GM12878 (cell line): Measurements from ENCODE around the gene ARPC5L.

ENCODE experiments used
- CBX5 ChIP-seq: sonication (generic); IDR thresholded peaks from 2 replicates; pipeline ENCODE4 v1.6.1; 2016; ENCODE audit warnings: low read depth, moderate library complexity, mild to moderate bottlenecking, inconsistent platforms
- CTCF ChIP-seq, 3 experiments: IDR thresholded peaks in 2 of 3; conservative IDR thresholded peaks in 1 of 3; 2 replicates each; pipeline ENCODE4 v1.5.1; 2011; ENCODE audit warnings: low read depth in 3 of 3, low read length in 3 of 3, mild to moderate bottlenecking in 3 of 3, control low read depth in 2 of 3, moderate library complexity in 2 of 3, inconsistent platforms in 1 of 3, mixed read lengths in 1 of 3; ENCODE audit not compliant: control insufficient read depth in 2 of 3, insufficient read depth in 1 of 3; ENCODE audit errors: extremely low read depth in 1 of 3
- ESRRA ChIP-seq: IDR thresholded peaks from 2 replicates; pipeline ENCODE4 v1.6.1; 2012; ENCODE audit warnings: mild to moderate bottlenecking, low read length, improper control_type of control experiment
- SMARCA5 ChIP-seq: fragments of 450-650 bp; IDR thresholded peaks from 2 replicates; pipeline ENCODE4 v1.6.1; 2017; ENCODE audit warnings: mild to moderate bottlenecking
- SMC3 ChIP-seq: IDR thresholded peaks from 2 replicates; pipeline ENCODE4 v1.6.1; 2011; ENCODE audit warnings: low read length, improper control_type of control experiment, borderline replicate concordance
- TF ChIP-seq, protein P1 (sequence below): IDR thresholded peaks from 2 replicates; pipeline ENCODE4 v1.6.1; 2012; ENCODE audit warnings: mild to moderate bottlenecking, low read depth, low read length

DNA sequence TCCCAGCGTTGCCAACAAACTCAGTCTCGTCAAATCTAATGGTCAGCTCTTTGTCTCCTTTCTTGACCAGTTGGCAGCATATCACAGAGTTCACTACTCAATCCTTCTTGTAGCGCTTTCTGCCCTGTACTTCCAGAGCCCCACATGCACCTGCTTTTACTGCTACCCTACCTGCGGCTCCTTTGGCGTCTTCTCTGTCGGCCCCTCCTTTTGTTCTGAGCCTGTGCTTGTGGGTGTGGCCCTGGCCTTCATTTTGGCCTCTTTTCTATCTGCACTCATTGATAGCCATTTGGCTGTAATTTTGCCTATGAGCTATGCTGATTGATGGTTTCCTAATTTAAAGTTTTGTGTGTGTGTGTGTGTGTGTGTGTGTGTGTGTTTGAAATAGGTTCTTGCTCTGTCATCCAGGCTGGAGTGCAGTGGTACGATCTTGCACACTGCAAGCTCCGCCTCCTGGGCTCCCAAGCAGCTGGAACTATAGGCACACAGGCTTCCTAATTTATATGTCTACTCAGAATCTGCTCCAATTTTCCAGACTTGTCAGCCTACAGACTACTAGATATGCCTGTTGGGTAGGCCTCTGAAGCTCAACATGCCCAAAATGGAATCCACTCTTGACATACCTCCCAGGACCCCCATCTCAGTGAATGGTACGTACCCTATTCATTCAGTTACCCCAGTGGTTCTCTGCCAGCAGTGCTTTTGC is 32.3 kb downstream of the ARPC5L start:
- TF ChIP-seq, protein P1, sequence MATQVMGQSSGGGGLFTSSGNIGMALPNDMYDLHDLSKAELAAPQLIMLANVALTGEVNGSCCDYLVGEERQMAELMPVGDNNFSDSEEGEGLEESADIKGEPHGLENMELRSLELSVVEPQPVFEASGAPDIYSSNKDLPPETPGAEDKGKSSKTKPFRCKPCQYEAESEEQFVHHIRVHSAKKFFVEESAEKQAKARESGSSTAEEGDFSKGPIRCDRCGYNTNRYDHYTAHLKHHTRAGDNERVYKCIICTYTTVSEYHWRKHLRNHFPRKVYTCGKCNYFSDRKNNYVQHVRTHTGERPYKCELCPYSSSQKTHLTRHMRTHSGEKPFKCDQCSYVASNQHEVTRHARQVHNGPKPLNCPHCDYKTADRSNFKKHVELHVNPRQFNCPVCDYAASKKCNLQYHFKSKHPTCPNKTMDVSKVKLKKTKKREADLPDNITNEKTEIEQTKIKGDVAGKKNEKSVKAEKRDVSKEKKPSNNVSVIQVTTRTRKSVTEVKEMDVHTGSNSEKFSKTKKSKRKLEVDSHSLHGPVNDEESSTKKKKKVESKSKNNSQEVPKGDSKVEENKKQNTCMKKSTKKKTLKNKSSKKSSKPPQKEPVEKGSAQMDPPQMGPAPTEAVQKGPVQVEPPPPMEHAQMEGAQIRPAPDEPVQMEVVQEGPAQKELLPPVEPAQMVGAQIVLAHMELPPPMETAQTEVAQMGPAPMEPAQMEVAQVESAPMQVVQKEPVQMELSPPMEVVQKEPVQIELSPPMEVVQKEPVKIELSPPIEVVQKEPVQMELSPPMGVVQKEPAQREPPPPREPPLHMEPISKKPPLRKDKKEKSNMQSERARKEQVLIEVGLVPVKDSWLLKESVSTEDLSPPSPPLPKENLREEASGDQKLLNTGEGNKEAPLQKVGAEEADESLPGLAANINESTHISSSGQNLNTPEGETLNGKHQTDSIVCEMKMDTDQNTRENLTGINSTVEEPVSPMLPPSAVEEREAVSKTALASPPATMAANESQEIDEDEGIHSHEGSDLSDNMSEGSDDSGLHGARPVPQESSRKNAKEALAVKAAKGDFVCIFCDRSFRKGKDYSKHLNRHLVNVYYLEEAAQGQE, result no peak
- TF ChIP-seq SMARCA5, result no peak
- TF ChIP-seq CTCF (IDR thresholded peaks at IDR 0.05 in 2 of 3, conservative IDR thresholded peaks at IDR 0.05 in 1 of 3; ENCODE audit: control insufficient read depth in 2 of 3, extremely low read depth in 1 of 3, insufficient read depth in 1 of 3, low read depth in 3 of 3, low read length in 3 of 3), result no peak
- no peak for TF ChIP-seq CBX5
- TF ChIP-seq SMC3, result no peak; the same call in 1 of the 2 replicates
- TF ChIP-seq ESRRA, result no peak
